HEK293 (cell line): ENCODE results near the gene ITGAX.

Source experiments
- CTCF ChIA-PET: fragments of 350-600 bp; formaldehyde crosslinking; extraction: SDS; loops from one replicate; lab custom pipeline; 2021; ENCODE audit warnings: antibody characterized with exemption; lab: Yijun Ruan, JAX
- POLR2A ChIA-PET: fragments of 300-600 bp; formaldehyde crosslinking; extraction: SDS; loops from one replicate; lab custom pipeline; 2020; ENCODE audit warnings: antibody characterized with exemption, inconsistent platforms; lab: Yijun Ruan, JAX
- H3K27ac ChIP-seq: fragments of 200-500 bp; sonication (Bioruptor generic); 2 replicates; pipeline ENCODE4 v1.5.1; 2014; ENCODE audit warnings: low read depth, low read length, control low read depth, inconsistent platforms; ENCODE audit errors: extremely low read depth
- H3K36me3 ChIP-seq, 2 experiments: fragments of 200-500 bp in 1 of 2; sonication (Bioruptor generic) in 1 of 2; 1 replicate in 1 of 2; 2 replicates in 1 of 2; pipeline ENCODE4 v1.5.1; 2014 to 2017; ENCODE audit warnings: inconsistent platforms in 2 of 2, low read length in 2 of 2; ENCODE audit not compliant: control insufficient read depth in 2 of 2, insufficient read depth in 1 of 2
- H3K4me1 ChIP-seq: fragments of 200-500 bp; sonication (Bioruptor generic); 2 replicates; pipeline ENCODE4 v1.5.1; 2014; ENCODE audit warnings: mild to moderate bottlenecking, low read length, inconsistent platforms; ENCODE audit not compliant: control insufficient read depth, insufficient read depth
- H3K4me3 ChIP-seq: 2 replicates; pipeline ENCODE4 v1.5.1; 2011; ENCODE audit warnings: low read depth, mild to moderate bottlenecking, control low read depth, low read length, moderate library complexity
- H3K9me3 ChIP-seq: fragments of 200-500 bp; sonication (Bioruptor generic); 2 replicates; pipeline ENCODE4 v1.5.1; 2014; ENCODE audit warnings: low read depth, low read length, inconsistent platforms; ENCODE audit not compliant: control insufficient read depth, insufficient read depth
- GLI2 ChIP-seq: fragments of 450-650 bp; formaldehyde crosslinking; IDR thresholded peaks from 2 replicates; pipeline ENCODE4; 2017; ENCODE audit warnings: missing biosample characterization, missing genetic modification characterization, low read depth, borderline replicate concordance
- KLF1 ChIP-seq: fragments of 450-650 bp; formaldehyde crosslinking; IDR thresholded peaks from 2 replicates; pipeline ENCODE4 v1.5.1; 2016; ENCODE audit warnings: missing biosample characterization, missing genetic modification characterization
- MEIS1 ChIP-seq: sonication (generic); formaldehyde crosslinking; IDR thresholded peaks from 2 replicates; pipeline ENCODE4 v1.8.1; 2022; ENCODE audit warnings: missing genetic modification reagents, mild to moderate bottlenecking, borderline replicate concordance
- MYNN ChIP-seq: fragments of 450-650 bp; formaldehyde crosslinking; IDR thresholded peaks from 2 replicates; pipeline ENCODE4 v1.5.1; 2016; ENCODE audit warnings: missing biosample characterization, missing genetic modification characterization, borderline replicate concordance
- TRIM28 ChIP-seq: IDR thresholded peaks from 2 replicates; pipeline ENCODE4 v1.6.1; 2011; ENCODE audit warnings: low read length, control low read depth, borderline replicate concordance
- ZNF140 ChIP-seq: fragments of 450-650 bp; formaldehyde crosslinking; IDR thresholded peaks from 2 replicates; pipeline ENCODE4 v1.5.1; 2016; ENCODE audit warnings: missing biosample characterization, missing genetic modification characterization
- ZNF146 ChIP-seq: fragments of 450-650 bp; formaldehyde crosslinking; IDR thresholded peaks from 2 replicates; pipeline ENCODE4 v1.5.1; 2016; ENCODE audit warnings: missing biosample characterization, missing genetic modification characterization
- ZNF16 ChIP-seq: fragments of 450-650 bp; formaldehyde crosslinking; IDR thresholded peaks from 2 replicates; pipeline ENCODE4 v1.5.1; 2016; ENCODE audit warnings: low read depth, missing biosample characterization, missing genetic modification characterization
- ZNF175 ChIP-seq: fragments of 450-650 bp; formaldehyde crosslinking; IDR thresholded peaks from 2 replicates; pipeline ENCODE4 v1.5.1; 2016; ENCODE audit warnings: missing biosample characterization, missing genetic modification characterization
- ZNF2 ChIP-seq: fragments of 450-650 bp; formaldehyde crosslinking; IDR thresholded peaks from 2 replicates; pipeline ENCODE4 v1.5.1; 2016; ENCODE audit warnings: missing biosample characterization, missing genetic modification characterization
- ZNF202 ChIP-seq: fragments of 450-650 bp; formaldehyde crosslinking; IDR thresholded peaks from 2 replicates; pipeline ENCODE4 v1.5.1; 2016; ENCODE audit warnings: missing biosample characterization, missing genetic modification characterization, borderline replicate concordance
- ZNF239 ChIP-seq: fragments of 450-650 bp; formaldehyde crosslinking; IDR thresholded peaks from 2 replicates; pipeline ENCODE4 v1.5.1; 2016; ENCODE audit warnings: missing biosample characterization, missing genetic modification characterization
- ZNF302 ChIP-seq: fragments of 450-650 bp; formaldehyde crosslinking; IDR thresholded peaks from 2 replicates; pipeline ENCODE4 v1.5.1; 2016; ENCODE audit warnings: missing biosample characterization, missing genetic modification characterization, low read depth
- ZNF561 ChIP-seq: fragments of 450-650 bp; IDR thresholded peaks from 2 replicates; pipeline ENCODE4 v1.5.1; 2018; ENCODE audit warnings: missing biosample characterization, missing genetic modification characterization, borderline replicate concordance
- ZNF624 ChIP-seq: fragments of 450-650 bp; formaldehyde crosslinking; IDR thresholded peaks from 2 replicates; pipeline ENCODE4 v1.5.1; 2017; ENCODE audit warnings: missing biosample characterization, missing genetic modification characterization
- ZNF658 ChIP-seq: fragments of 450-650 bp; formaldehyde crosslinking; IDR thresholded peaks from 2 replicates; pipeline ENCODE4; 2016; ENCODE audit warnings: missing biosample characterization, missing genetic modification characterization
- ZNF747 ChIP-seq: fragments of 450-650 bp; formaldehyde crosslinking; IDR thresholded peaks from 2 replicates; pipeline ENCODE4 v1.5.1; 2016; ENCODE audit warnings: missing biosample characterization, missing genetic modification characterization
- TF ChIP-seq, protein P1 (sequence below): fragments of 450-650 bp; formaldehyde crosslinking; IDR thresholded peaks from 2 replicates; pipeline ENCODE4 v1.5.1; 2016; ENCODE audit warnings: missing biosample characterization, missing genetic modification characterization
- TF ChIP-seq, protein P2 (sequence below): fragments of 450-650 bp; IDR thresholded peaks from 2 replicates; pipeline ENCODE4 v1.5.1; 2018; ENCODE audit warnings: missing biosample characterization, mild to moderate bottlenecking, missing genetic modification characterization
- TF ChIP-seq, protein P3 (sequence below): fragments of 450-650 bp; formaldehyde crosslinking; IDR thresholded peaks from 2 replicates; pipeline ENCODE4 v1.5.1; 2016; ENCODE audit warnings: missing biosample characterization, missing genetic modification characterization, borderline replicate concordance
- TF ChIP-seq, protein P4 (sequence below): fragments of 450-650 bp; formaldehyde crosslinking; IDR thresholded peaks from 2 replicates; pipeline ENCODE4 v1.5.1; 2016; ENCODE audit warnings: missing biosample characterization, missing genetic modification characterization

ITGAX gene

DNA sequence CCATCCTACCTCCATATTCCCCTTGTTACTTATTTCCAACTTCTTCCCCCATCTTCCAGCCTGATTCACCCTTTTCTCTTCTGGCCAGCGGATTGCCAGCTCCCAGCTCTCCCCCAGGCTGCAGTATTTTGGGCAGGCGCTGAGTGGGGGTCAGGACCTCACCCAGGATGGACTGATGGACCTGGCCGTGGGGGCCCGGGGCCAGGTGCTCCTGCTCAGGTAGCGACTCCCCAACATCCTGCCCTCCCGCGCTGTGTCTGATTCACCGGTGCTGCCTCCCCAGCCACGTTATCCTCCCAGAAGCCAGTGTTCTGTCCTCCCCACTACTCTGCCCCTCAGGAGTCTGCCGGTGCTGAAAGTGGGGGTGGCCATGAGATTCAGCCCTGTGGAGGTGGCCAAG is 57.8 kb downstream of the ITGAX start (continued):
- TF ChIP-seq ZNF2 = no peak
- TF ChIP-seq, all 188 proteins: peak for 0

DNA sequence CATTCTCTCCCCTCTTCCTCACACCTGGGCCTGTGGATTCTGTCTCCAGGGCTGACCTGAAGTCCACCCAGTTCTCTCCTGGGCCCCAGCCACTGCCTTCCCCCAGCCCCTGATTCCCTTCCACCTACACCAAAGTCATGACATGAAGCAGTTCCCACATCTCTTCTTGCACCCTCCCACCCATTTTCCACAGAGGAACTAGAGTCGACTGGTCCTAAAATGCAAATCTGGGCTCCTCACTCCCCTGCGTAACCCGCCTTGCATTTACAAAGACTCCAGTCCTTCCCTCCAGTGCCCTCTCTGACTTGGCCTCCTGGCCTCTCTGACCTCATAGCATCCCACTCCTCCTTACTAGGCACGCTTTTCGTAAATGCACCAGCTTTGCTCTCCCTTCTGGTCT is 58.4 kb downstream of the ITGAX start:
- H3K9me3 ChIP-seq = no peaks in the 10 kb centered on the region
- no peak overlapping the region for H3K27ac ChIP-seq
- CTCF ChIA-PET = no interaction called here
- H3K36me3 ChIP-seq = no peaks in the 10 kb centered on the region
- no peak overlapping the region for H3K4me3 ChIP-seq
- TF ChIP-seq ZNF624 (tag by site-specific recombination) = no peak
- no peak for TF ChIP-seq MYNN (tag by site-specific recombination)
- TF ChIP-seq KLF1 (tag by site-specific recombination) = no peak
- no peak for TF ChIP-seq ZNF202 (tag by site-specific recombination)
- no peak for TF ChIP-seq ZNF16
- no peak for TF ChIP-seq ZNF175 (tag by site-specific recombination)
- TF ChIP-seq, protein P1, sequence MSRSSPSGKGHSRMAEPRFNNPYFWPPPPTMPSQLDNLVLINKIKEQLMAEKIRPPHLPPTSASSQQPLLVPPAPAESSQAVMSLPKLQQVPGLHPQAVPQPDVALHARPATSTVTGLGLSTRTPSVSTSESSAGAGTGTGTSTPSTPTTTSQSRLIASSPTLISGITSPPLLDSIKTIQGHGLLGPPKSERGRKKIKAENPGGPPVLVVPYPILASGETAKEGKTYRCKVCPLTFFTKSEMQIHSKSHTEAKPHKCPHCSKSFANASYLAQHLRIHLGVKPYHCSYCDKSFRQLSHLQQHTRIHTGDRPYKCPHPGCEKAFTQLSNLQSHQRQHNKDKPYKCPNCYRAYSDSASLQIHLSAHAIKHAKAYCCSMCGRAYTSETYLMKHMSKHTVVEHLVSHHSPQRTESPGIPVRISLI (tag by site-specific recombination) = no peak
- no peak for TF ChIP-seq MEIS1 (CRISPR knock-in tag)
- no peak for TF ChIP-seq ZNF561
- TF ChIP-seq GLI2 (tag by site-specific recombination) = no peak
- TF ChIP-seq ZNF302 = no peak
- TF ChIP-seq ZNF747 (tag by site-specific recombination) = no peak
- no peak for TF ChIP-seq ZNF140 (tag by site-specific recombination)
- no peak for TF ChIP-seq ZNF146 (tag by site-specific recombination)
- no peak for TF ChIP-seq ZNF239 (tag by site-specific recombination)
- TF ChIP-seq, protein P2, sequence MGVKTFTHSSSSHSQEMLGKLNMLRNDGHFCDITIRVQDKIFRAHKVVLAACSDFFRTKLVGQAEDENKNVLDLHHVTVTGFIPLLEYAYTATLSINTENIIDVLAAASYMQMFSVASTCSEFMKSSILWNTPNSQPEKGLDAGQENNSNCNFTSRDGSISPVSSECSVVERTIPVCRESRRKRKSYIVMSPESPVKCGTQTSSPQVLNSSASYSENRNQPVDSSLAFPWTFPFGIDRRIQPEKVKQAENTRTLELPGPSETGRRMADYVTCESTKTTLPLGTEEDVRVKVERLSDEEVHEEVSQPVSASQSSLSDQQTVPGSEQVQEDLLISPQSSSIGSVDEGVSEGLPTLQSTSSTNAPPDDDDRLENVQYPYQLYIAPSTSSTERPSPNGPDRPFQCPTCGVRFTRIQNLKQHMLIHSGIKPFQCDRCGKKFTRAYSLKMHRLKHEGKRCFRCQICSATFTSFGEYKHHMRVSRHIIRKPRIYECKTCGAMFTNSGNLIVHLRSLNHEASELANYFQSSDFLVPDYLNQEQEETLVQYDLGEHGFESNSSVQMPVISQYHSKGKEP (tag by site-specific recombination) = no peak
- TF ChIP-seq, protein P3, sequence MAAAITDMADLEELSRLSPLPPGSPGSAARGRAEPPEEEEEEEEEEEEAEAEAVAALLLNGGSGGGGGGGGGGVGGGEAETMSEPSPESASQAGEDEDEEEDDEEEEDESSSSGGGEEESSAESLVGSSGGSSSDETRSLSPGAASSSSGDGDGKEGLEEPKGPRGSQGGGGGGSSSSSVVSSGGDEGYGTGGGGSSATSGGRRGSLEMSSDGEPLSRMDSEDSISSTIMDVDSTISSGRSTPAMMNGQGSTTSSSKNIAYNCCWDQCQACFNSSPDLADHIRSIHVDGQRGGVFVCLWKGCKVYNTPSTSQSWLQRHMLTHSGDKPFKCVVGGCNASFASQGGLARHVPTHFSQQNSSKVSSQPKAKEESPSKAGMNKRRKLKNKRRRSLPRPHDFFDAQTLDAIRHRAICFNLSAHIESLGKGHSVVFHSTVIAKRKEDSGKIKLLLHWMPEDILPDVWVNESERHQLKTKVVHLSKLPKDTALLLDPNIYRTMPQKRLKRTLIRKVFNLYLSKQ (tag by site-specific recombination) = no peak
- TF ChIP-seq, protein P4, sequence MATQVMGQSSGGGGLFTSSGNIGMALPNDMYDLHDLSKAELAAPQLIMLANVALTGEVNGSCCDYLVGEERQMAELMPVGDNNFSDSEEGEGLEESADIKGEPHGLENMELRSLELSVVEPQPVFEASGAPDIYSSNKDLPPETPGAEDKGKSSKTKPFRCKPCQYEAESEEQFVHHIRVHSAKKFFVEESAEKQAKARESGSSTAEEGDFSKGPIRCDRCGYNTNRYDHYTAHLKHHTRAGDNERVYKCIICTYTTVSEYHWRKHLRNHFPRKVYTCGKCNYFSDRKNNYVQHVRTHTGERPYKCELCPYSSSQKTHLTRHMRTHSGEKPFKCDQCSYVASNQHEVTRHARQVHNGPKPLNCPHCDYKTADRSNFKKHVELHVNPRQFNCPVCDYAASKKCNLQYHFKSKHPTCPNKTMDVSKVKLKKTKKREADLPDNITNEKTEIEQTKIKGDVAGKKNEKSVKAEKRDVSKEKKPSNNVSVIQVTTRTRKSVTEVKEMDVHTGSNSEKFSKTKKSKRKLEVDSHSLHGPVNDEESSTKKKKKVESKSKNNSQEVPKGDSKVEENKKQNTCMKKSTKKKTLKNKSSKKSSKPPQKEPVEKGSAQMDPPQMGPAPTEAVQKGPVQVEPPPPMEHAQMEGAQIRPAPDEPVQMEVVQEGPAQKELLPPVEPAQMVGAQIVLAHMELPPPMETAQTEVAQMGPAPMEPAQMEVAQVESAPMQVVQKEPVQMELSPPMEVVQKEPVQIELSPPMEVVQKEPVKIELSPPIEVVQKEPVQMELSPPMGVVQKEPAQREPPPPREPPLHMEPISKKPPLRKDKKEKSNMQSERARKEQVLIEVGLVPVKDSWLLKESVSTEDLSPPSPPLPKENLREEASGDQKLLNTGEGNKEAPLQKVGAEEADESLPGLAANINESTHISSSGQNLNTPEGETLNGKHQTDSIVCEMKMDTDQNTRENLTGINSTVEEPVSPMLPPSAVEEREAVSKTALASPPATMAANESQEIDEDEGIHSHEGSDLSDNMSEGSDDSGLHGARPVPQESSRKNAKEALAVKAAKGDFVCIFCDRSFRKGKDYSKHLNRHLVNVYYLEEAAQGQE (tag by site-specific recombination) = no peak
- no peak for TF ChIP-seq ZNF658 (tag by site-specific recombination)
- TF ChIP-seq TRIM28 = no peak
- POLR2A ChIA-PET = no interaction called here
- no peaks in the 10 kb centered on the region for H3K4me1 ChIP-seq
